ENCODE results near the gene RSPRY1.

The RSPRY1 gene

DNA sequence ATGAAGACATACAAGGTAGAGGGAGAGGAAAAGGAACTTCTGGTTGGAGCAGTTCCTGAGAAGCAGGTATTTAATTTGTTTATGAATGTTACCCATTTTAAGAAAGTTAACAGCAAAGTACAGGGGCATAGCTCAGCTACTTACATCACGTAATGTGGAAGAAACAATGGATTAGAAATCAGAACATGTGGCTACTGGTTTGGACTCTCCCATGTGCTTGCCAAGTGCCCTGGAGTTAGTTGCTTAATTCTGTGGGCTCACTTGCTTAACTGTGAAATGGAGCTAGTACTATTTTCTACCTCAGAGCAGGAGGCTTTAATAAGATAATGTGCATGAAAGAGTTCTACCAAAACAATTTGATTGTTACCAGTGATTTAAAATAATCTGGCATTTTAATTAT lies 27.3 kb downstream of the RSPRY1 start:
- Histone ChIP-seq H3K27ac (ENCODE audit: insufficient read depth, low read length, poor library complexity, severe bottlenecking) (no peak overlapping the region), H3K27me3 (replicated peaks; ENCODE audit: control insufficient read depth, insufficient read depth, low read length, poor library complexity, severe bottlenecking) (no peaks in the 10 kb centered on the region), H3K36me3 (ENCODE audit: control insufficient read depth, insufficient read depth, low read length) (peaks cover 65% of the 10 kb centered on the region), H3K4me3 (ENCODE audit: insufficient read depth, low read depth, low read length, poor library complexity, severe bottlenecking) (no peak overlapping the region), H3K9me3 (ENCODE audit: control insufficient read depth, low read length) (peaks cover 17% of the 10 kb centered on the region), H3K4me1 (ENCODE audit: control insufficient read depth, insufficient read depth, low read length, poor library complexity, severe bottlenecking) (no peaks in the 10 kb centered on the region)
- DNase-seq = no peak

- no peak overlapping the region for H3K4me3 ChIP-seq (ENCODE audit: insufficient read depth, low read depth, low read length, poor library complexity, severe bottlenecking)
- H3K9me3 ChIP-seq (ENCODE audit: control insufficient read depth, low read length) = peaks cover 17% of the 10 kb centered on the region
- DNase-seq = no peak
- no peaks in the 10 kb centered on the region for H3K27me3 ChIP-seq (replicated peaks; ENCODE audit: control insufficient read depth, insufficient read depth, low read length, poor library complexity, severe bottlenecking)
- peaks cover 74% of the 10 kb centered on the region for H3K36me3 ChIP-seq (ENCODE audit: control insufficient read depth, insufficient read depth, low read length)
- H3K4me1 ChIP-seq (ENCODE audit: control insufficient read depth, insufficient read depth, low read length, poor library complexity, severe bottlenecking) = no peaks in the 10 kb centered on the region
- no peak overlapping the region for H3K27ac ChIP-seq (ENCODE audit: insufficient read depth, low read length, poor library complexity, severe bottlenecking)
Measured at GRCh38 chr16:57216968-57217367, 30.8 kb downstream of the RSPRY1 start.

DNA sequence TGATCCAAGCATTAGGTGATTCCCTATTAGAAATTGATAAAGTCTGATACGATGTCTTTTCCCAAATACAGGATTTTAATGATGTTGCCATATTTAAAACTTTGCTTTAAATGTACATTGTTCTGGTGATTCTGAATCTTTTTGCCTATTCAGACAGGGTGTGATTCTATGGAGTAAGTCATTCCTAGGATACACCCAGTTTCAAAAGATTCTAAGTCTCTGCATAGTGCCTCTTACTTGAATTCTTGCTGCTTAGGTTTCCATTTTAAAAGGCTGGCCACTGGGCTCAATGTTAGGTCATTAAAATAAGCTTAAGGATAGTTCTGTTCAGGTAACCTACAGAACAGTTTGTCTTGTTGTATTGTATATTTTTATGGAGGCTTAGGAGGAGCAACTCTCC lies 36.9 kb downstream of the RSPRY1 start:
- no peak for DNase-seq
- peaks cover 59% of the 10 kb centered on the region for H3K36me3 ChIP-seq (ENCODE audit: control insufficient read depth, insufficient read depth, low read length)

DNA sequence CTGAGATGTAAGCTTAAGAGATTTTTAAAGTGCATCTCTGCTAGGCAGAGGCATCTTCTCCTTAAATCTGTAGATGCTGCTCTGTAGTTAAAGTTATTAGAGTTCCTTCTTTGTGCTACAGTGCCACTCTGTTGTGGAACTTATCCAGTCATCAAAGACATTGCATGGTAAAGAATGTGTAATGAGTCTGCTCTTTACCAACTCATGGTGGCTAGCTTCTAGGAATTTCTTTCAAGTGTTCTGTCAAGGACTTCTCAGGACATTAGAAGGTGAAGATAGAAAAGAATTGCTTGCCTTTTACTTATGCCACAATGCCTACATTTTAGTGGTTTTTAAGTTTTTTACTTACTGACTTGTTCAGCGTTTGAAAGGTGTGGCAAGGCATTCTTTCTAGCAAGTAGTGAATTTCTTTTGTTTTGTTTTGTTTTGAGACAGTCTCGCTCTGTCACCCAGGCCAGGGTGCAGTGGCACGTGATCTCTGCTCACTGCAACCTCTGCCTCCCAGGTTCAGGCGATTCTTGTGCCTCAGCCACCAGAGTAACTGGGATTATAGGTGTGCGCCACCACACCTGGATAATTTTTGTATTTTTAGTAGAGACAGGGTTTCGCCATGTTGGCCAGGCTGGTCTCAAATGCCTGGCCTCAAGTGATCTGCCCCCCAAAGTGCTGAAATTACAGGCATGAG lies 38.7 kb downstream of the RSPRY1 start:
- H3K4me3 ChIP-seq (ENCODE audit: insufficient read depth, low read depth, low read length, poor library complexity, severe bottlenecking) = no peak overlapping the region
- no peaks in the 10 kb centered on the region for H3K4me1 ChIP-seq (ENCODE audit: control insufficient read depth, insufficient read depth, low read length, poor library complexity, severe bottlenecking)
- H3K9me3 ChIP-seq (ENCODE audit: control insufficient read depth, low read length) = no peaks in the 10 kb centered on the region
- H3K27ac ChIP-seq (ENCODE audit: insufficient read depth, low read length, poor library complexity, severe bottlenecking) = no peak overlapping the region
- H3K27me3 ChIP-seq (replicated peaks; ENCODE audit: control insufficient read depth, insufficient read depth, low read length, poor library complexity, severe bottlenecking) = no peaks in the 10 kb centered on the region
- peaks cover 66% of the 10 kb centered on the region for H3K36me3 ChIP-seq (ENCODE audit: control insufficient read depth, insufficient read depth, low read length)
- no peak for DNase-seq

More for the DNA sequence above, 36.9 kb downstream of the RSPRY1 start:
- H3K4me1 ChIP-seq (ENCODE audit: control insufficient read depth, insufficient read depth, low read length, poor library complexity, severe bottlenecking) = no peaks in the 10 kb centered on the region
- H3K27me3 ChIP-seq (replicated peaks; ENCODE audit: control insufficient read depth, insufficient read depth, low read length, poor library complexity, severe bottlenecking) = no peaks in the 10 kb centered on the region
- no peaks in the 10 kb centered on the region for H3K9me3 ChIP-seq (ENCODE audit: control insufficient read depth, low read length)
- H3K27ac ChIP-seq (ENCODE audit: insufficient read depth, low read length, poor library complexity, severe bottlenecking) = no peak overlapping the region
- H3K4me3 ChIP-seq (ENCODE audit: insufficient read depth, low read depth, low read length, poor library complexity, severe bottlenecking) = no peak overlapping the region

- Histone ChIP-seq H3K4me1 (ENCODE audit: control insufficient read depth, insufficient read depth, low read length, poor library complexity, severe bottlenecking) (no peaks in the 10 kb centered on the region), H3K36me3 (ENCODE audit: control insufficient read depth, insufficient read depth, low read length) (peaks cover 72% of the 10 kb centered on the region), H3K9me3 (ENCODE audit: control insufficient read depth, low read length) (no peaks in the 10 kb centered on the region), H3K4me3 (ENCODE audit: insufficient read depth, low read depth, low read length, poor library complexity, severe bottlenecking) (no peak overlapping the region), H3K27me3 (replicated peaks; ENCODE audit: control insufficient read depth, insufficient read depth, low read length, poor library complexity, severe bottlenecking) (no peaks in the 10 kb centered on the region), H3K27ac (ENCODE audit: insufficient read depth, low read length, poor library complexity, severe bottlenecking) (no peak overlapping the region)
- DNase-seq = no peak
Measured at GRCh38 chr16:57225978-57226377, 39.8 kb downstream of the RSPRY1 start.

DNA sequence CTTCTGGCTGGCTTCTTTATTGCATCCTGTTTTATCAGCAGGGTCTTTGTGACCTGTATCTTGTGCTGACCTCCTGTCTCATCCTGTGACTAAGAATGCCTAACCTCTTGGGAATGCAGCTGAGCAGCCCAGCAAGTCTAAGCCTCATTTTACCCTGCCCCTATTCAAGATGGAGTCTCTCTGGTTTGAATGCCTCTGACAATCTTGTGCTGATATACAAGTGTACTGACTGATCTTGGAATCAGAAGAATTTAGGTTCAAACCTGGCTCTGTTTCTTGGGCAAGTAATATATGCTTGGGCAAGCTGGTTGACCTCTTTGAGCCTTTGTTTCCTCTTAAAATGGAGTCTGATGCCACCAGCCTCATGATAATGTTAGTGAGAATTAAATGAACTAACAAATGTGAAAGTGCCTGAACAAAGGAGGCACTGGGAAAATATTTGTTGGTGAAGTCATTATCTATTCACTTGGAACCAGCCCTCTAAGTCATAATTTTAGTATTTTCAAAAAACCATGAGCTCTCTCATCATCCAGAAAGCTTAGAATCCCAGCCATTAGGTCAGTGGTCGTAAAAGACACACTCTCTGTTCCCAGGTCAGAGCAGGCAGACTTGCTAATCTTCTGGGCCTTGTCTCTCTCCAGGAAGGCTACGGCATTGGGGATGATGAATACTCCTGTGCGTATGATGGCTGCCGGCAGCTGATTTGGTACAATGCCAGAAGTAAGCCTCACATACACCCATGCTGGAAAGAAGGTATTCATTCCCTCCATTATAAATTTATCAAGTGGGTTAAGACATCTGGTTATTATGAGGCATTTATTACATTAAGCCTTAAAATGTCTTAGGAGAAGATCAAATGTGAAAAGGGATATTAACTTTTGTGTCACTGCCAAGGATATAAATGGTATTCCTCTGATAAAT lies 40.8 kb downstream of the RSPRY1 start:
- H3K36me3 ChIP-seq (ENCODE audit: control insufficient read depth, insufficient read depth, low read length) = peaks cover 70% of the 10 kb centered on the region

DNA sequence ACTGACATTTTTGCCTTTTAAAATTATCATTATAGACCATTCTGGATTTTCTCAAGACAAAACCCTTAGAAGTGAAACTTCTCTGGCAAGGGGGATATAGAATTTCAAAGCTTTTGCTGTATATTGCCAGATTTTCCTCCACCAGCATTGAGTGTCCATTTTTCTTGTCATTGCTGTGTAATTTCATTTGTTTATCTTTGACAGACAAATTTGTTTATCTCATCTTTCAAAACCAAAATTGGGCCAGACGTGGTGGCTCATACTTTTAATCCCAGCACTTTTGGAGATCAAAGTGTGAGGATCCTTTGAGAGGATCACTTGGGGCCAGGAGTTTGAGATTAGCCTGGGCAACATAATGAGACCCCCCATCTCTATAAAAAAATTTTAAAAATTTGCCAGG lies 43.0 kb downstream of the RSPRY1 start:
- H3K4me3 ChIP-seq (ENCODE audit: insufficient read depth, low read depth, low read length, poor library complexity, severe bottlenecking) = no peak overlapping the region
- no peaks in the 10 kb centered on the region for H3K27me3 ChIP-seq (replicated peaks; ENCODE audit: control insufficient read depth, insufficient read depth, low read length, poor library complexity, severe bottlenecking)
- no peak for DNase-seq
- H3K9me3 ChIP-seq (ENCODE audit: control insufficient read depth, low read length) = no peaks in the 10 kb centered on the region
- H3K36me3 ChIP-seq (ENCODE audit: control insufficient read depth, insufficient read depth, low read length) = peaks cover 71% of the 10 kb centered on the region
- no peak overlapping the region for H3K27ac ChIP-seq (ENCODE audit: insufficient read depth, low read length, poor library complexity, severe bottlenecking)
- H3K4me1 ChIP-seq (ENCODE audit: control insufficient read depth, insufficient read depth, low read length, poor library complexity, severe bottlenecking) = no peaks in the 10 kb centered on the region

More for the DNA sequence above, 40.8 kb downstream of the RSPRY1 start:
- no peaks in the 10 kb centered on the region for H3K9me3 ChIP-seq (ENCODE audit: control insufficient read depth, low read length)
- no peak for DNase-seq
- H3K27ac ChIP-seq (ENCODE audit: insufficient read depth, low read length, poor library complexity, severe bottlenecking) = no peak overlapping the region
- H3K4me3 ChIP-seq (ENCODE audit: insufficient read depth, low read depth, low read length, poor library complexity, severe bottlenecking) = no peak overlapping the region
- H3K27me3 ChIP-seq (replicated peaks; ENCODE audit: control insufficient read depth, insufficient read depth, low read length, poor library complexity, severe bottlenecking) = no peaks in the 10 kb centered on the region
- no peaks in the 10 kb centered on the region for H3K4me1 ChIP-seq (ENCODE audit: control insufficient read depth, insufficient read depth, low read length, poor library complexity, severe bottlenecking)

- no peak for DNase-seq
- no peak overlapping the region for H3K4me3 ChIP-seq (ENCODE audit: insufficient read depth, low read depth, low read length, poor library complexity, severe bottlenecking)
- no peaks in the 10 kb centered on the region for H3K9me3 ChIP-seq (ENCODE audit: control insufficient read depth, low read length)
- H3K27me3 ChIP-seq (replicated peaks; ENCODE audit: control insufficient read depth, insufficient read depth, low read length, poor library complexity, severe bottlenecking) = no peaks in the 10 kb centered on the region
- no peak overlapping the region for H3K27ac ChIP-seq (ENCODE audit: insufficient read depth, low read length, poor library complexity, severe bottlenecking)
- H3K4me1 ChIP-seq (ENCODE audit: control insufficient read depth, insufficient read depth, low read length, poor library complexity, severe bottlenecking) = no peaks in the 10 kb centered on the region
- peaks cover 83% of the 10 kb centered on the region for H3K36me3 ChIP-seq (ENCODE audit: control insufficient read depth, insufficient read depth, low read length)
Measured at GRCh38 chr16:57231821-57232350, 45.8 kb downstream of the RSPRY1 start.

GRCh38 chr16:57233944-57234706 lies 48.0 kb downstream of the RSPRY1 start:
- Histone ChIP-seq H3K36me3 (ENCODE audit: control insufficient read depth, insufficient read depth, low read length) (peaks cover 71% of the 10 kb centered on the region), H3K27me3 (replicated peaks; ENCODE audit: control insufficient read depth, insufficient read depth, low read length, poor library complexity, severe bottlenecking) (no peaks in the 10 kb centered on the region), H3K27ac (ENCODE audit: insufficient read depth, low read length, poor library complexity, severe bottlenecking) (no peak overlapping the region), H3K4me1 (ENCODE audit: control insufficient read depth, insufficient read depth, low read length, poor library complexity, severe bottlenecking) (no peaks in the 10 kb centered on the region), H3K9me3 (ENCODE audit: control insufficient read depth, low read length) (no peaks in the 10 kb centered on the region), H3K4me3 (ENCODE audit: insufficient read depth, low read depth, low read length, poor library complexity, severe bottlenecking) (no peak overlapping the region)
- no peak for DNase-seq
